H1 (cell line): ENCODE data around the gene XPNPEP2. TPM values are rescaled to one million over a fixed set of nuclear protein-coding genes. Genes with fewer than 3 reads are reported as not detected.

Experiments
- CTCF ChIA-PET: fragments of 300-600 bp; sonication (Branson Sonifier 250); formaldehyde crosslinking; loops from one replicate; lab custom pipeline; 2021; ENCODE audit not compliant: partially characterized antibody; lab: Charles Lee
- POLR2A ChIA-PET: fragments of 300-600 bp; sonication (Branson Sonifier 250); formaldehyde crosslinking; loops from one replicate; lab custom pipeline; 2021; ENCODE audit warnings: inconsistent platforms; ENCODE audit not compliant: partially characterized antibody; lab: Charles Lee
- DNase-seq, 2 experiments: peaks; one replicate each; pipeline versions ENCODE4 v3.0.0 to v3.0.0-alpha.2; 2010 to 2022; ENCODE audit warnings: low spot score in 2 of 2, low read depth in 1 of 2, mixed read lengths in 1 of 2
- FAIRE-seq: peaks from 2 replicates; lab custom pipeline; 2011; peaks lifted over from hg19 to GRCh38; lab: Jason Lieb, UNC
- H2AFZ ChIP-seq: 2 replicates; pipeline ENCODE4 v1.8.1; 2012; ENCODE audit warnings: low read length, inconsistent platforms
- H2AK5ac ChIP-seq: 2 replicates; pipeline ENCODE4 v1.6.1; 2013; ENCODE audit warnings: low read depth, low read length
- H2BK120ac ChIP-seq: replicated peaks from 2 replicates; pipeline ENCODE3; 2013; ENCODE audit warnings: low read depth, low read length, inconsistent platforms
- H2BK12ac ChIP-seq: 2 replicates; pipeline ENCODE4 v1.6.1; 2013; ENCODE audit warnings: low read depth, low read length
- H2BK15ac ChIP-seq: 2 replicates; pipeline ENCODE4 v1.6.1; 2013; ENCODE audit warnings: low read length
- H2BK20ac ChIP-seq: 2 replicates; pipeline ENCODE4 v1.6.1; 2013; ENCODE audit warnings: low read length
- H2BK5ac ChIP-seq: 2 replicates; pipeline ENCODE4 v1.6.1; 2013; ENCODE audit warnings: low read depth, low read length
- H3K14ac ChIP-seq: 2 replicates; pipeline ENCODE4 v1.6.1; 2013; ENCODE audit warnings: inconsistent platforms; ENCODE audit not compliant: insufficient read length
- H3K18ac ChIP-seq: 2 replicates; pipeline ENCODE4 v1.6.1; 2013; ENCODE audit warnings: low read length; ENCODE audit errors: extremely low read depth
- H3K23ac ChIP-seq: 2 replicates; pipeline ENCODE4 v1.6.1; 2013; ENCODE audit warnings: inconsistent platforms; ENCODE audit not compliant: insufficient read length
- H3K23me2 ChIP-seq: 2 replicates; pipeline ENCODE4 v1.6.1; 2013; ENCODE audit warnings: low read depth, low read length
- H3K27ac ChIP-seq: 2 replicates; pipeline ENCODE4 v1.6.1; 2011; ENCODE audit warnings: low read depth, low read length, inconsistent platforms
- H3K27me3 ChIP-seq, 4 experiments: replicated peaks in 1 of 4; 1 replicate in 1 of 4; 2 replicates in 3 of 4; pipeline versions ENCODE4 v1.6.1 to v1.8.1; 2011 to 2013; ENCODE audit warnings: low read length in 3 of 4, mild to moderate bottlenecking in 3 of 4, inconsistent platforms in 2 of 4, mixed read lengths in 2 of 4, moderate library complexity in 1 of 4; ENCODE audit not compliant: control insufficient read depth in 3 of 4, insufficient read depth in 3 of 4; ENCODE audit errors: extremely low read depth in 1 of 4
- H3K36me3 ChIP-seq, 4 experiments: 2 replicates each; pipeline versions ENCODE4 v1.6.1 to v1.8.1; 2011 to 2013; ENCODE audit warnings: mild to moderate bottlenecking in 4 of 4, low read length in 3 of 4, moderate library complexity in 2 of 4, control low read depth in 1 of 4, inconsistent platforms in 1 of 4; ENCODE audit not compliant: insufficient read depth in 4 of 4, control insufficient read depth in 2 of 4
- H3K4ac ChIP-seq: replicated peaks from 2 replicates; pipeline ENCODE3; 2013; ENCODE audit warnings: low read length, low read depth, mixed read lengths, inconsistent platforms; ENCODE audit not compliant: insufficient read length
- H3K4me1 ChIP-seq, 4 experiments: replicated peaks in 1 of 4; 1 replicate in 1 of 4; 2 replicates in 3 of 4; pipeline versions ENCODE4 v1.6.1 to v1.8.1; 2011 to 2013; ENCODE audit warnings: low read length in 3 of 4, inconsistent platforms in 2 of 4, mixed read lengths in 1 of 4; ENCODE audit not compliant: insufficient read depth in 4 of 4, control insufficient read depth in 3 of 4
- H3K4me2 ChIP-seq, 2 experiments: 2 replicates each; pipeline versions ENCODE4 v1.6.1 to v1.8.1; 2011 to 2013; ENCODE audit warnings: low read depth in 2 of 2, low read length in 2 of 2, control low read depth in 1 of 2, inconsistent platforms in 1 of 2, mild to moderate bottlenecking in 1 of 2; ENCODE audit not compliant: insufficient read depth in 1 of 2
- H3K4me3 ChIP-seq, 4 experiments: fragments of 200-600, 300-600 bp in 1 of 4; sonication (generic), shearing (Covaris generic), sonication (Bioruptor Twin) in 1 of 4; 2 replicates each; pipeline versions ENCODE4 v1.5.1 to v1.8.1; 2011 to 2016; ENCODE audit warnings: low read length in 4 of 4, low read depth in 3 of 4, control low read depth in 2 of 4, inconsistent platforms in 2 of 4, mild to moderate bottlenecking in 2 of 4, mixed read lengths in 1 of 4, moderate library complexity in 1 of 4; ENCODE audit not compliant: insufficient read depth in 2 of 4; ENCODE audit errors: extremely low read depth in 1 of 4
- H3K56ac ChIP-seq: replicated peaks from 2 replicates; pipeline ENCODE3; 2013; ENCODE audit warnings: low read depth, mild to moderate bottlenecking, mixed read lengths, low read length, inconsistent platforms; ENCODE audit not compliant: insufficient read length
- H3K79me1 ChIP-seq: 2 replicates; pipeline ENCODE4 v1.6.1; 2013; ENCODE audit warnings: low read depth, low read length, control low read depth
- H3K79me2 ChIP-seq, 2 experiments: 2 replicates each; pipeline versions ENCODE4 v1.6.1 to v1.8.1; 2012 to 2013; ENCODE audit warnings: low read length in 2 of 2, mild to moderate bottlenecking in 2 of 2, inconsistent platforms in 1 of 2; ENCODE audit not compliant: insufficient read depth in 2 of 2, control insufficient read depth in 1 of 2
- H3K9ac ChIP-seq, 4 experiments: replicated peaks in 1 of 4; 1 replicate in 1 of 4; 2 replicates in 3 of 4; pipeline versions ENCODE4 v1.6.1 to v1.8.1; 2011 to 2013; ENCODE audit warnings: low read depth in 3 of 4, low read length in 3 of 4, control low read depth in 2 of 4, mild to moderate bottlenecking in 2 of 4, moderate library complexity in 2 of 4, inconsistent platforms in 1 of 4; ENCODE audit errors: extremely low read depth in 1 of 4
- H3K9me3 ChIP-seq, 2 experiments: 2 replicates each; pipeline versions ENCODE4 v1.6.1 to v1.8.1; 2012 to 2013; ENCODE audit warnings: mild to moderate bottlenecking in 2 of 2, moderate library complexity in 2 of 2, control low read depth in 1 of 2, inconsistent platforms in 1 of 2, low read depth in 1 of 2, low read length in 1 of 2, mixed read lengths in 1 of 2; ENCODE audit not compliant: insufficient read depth in 2 of 2
- H4K20me1 ChIP-seq, 2 experiments: replicated peaks in 1 of 2; 2 replicates each; pipeline versions ENCODE3 to v1.8.1; 2011 to 2013; ENCODE audit warnings: inconsistent platforms in 2 of 2, low read length in 2 of 2, mild to moderate bottlenecking in 1 of 2; ENCODE audit not compliant: insufficient read depth in 2 of 2, control insufficient read depth in 1 of 2
- H4K5ac ChIP-seq: 2 replicates; pipeline ENCODE4 v1.6.1; 2013; ENCODE audit warnings: low read length, low read depth, mixed read lengths, inconsistent platforms; ENCODE audit not compliant: insufficient read length
- H4K8ac ChIP-seq: 2 replicates; pipeline ENCODE4 v1.8.0; 2013; ENCODE audit warnings: mild to moderate bottlenecking, moderate library complexity, low read length, inconsistent platforms; ENCODE audit not compliant: insufficient read depth; ENCODE audit errors: extremely low read depth
- H4K91ac ChIP-seq: replicated peaks from 2 replicates; pipeline ENCODE3; 2013; ENCODE audit warnings: low read length, mixed read lengths, inconsistent platforms; ENCODE audit not compliant: insufficient read length
- ASH2L ChIP-seq: fragments of 200-600, 300-600 bp; sonication (generic); IDR thresholded peaks from one replicate; pipeline ENCODE4 v1.7.1; 2017; ENCODE audit warnings: low read length
- CHD1 ChIP-seq: IDR thresholded peaks from 2 replicates; pipeline ENCODE4 v1.6.1; 2012; ENCODE audit warnings: low read depth, low read length, improper control_type of control experiment
- CHD2 ChIP-seq: IDR thresholded peaks from 2 replicates; pipeline ENCODE4 v1.6.1; 2012; ENCODE audit warnings: low read length, improper control_type of control experiment
- JUN ChIP-seq: IDR thresholded peaks from 2 replicates; pipeline ENCODE4 v1.6.1; 2011; ENCODE audit warnings: low read depth, mild to moderate bottlenecking, improper control_type of control experiment, low read length
- JUND ChIP-seq: IDR thresholded peaks from 2 replicates; pipeline ENCODE4 v1.6.1; 2011; ENCODE audit warnings: mild to moderate bottlenecking, improper control_type of control experiment, low read length
- SIRT6 ChIP-seq: IDR thresholded peaks from one replicate; pipeline ENCODE4 v1.7.1; 2012; ENCODE audit warnings: low read length, inconsistent platforms
- TCF12 ChIP-seq: IDR thresholded peaks from 2 replicates; pipeline ENCODE4 v1.6.1; 2011; ENCODE audit warnings: low read depth, mild to moderate bottlenecking, low read length
- WGBS, 2 experiments: shearing (Covaris generic) in 1 of 2; methylation state at CpG; one replicate each; pipeline versions ENCODE4 v1.1.6 to v1.1.7; 2013 to 2015; ENCODE audit warnings: low lambda C conversion rate in 2 of 2, mixed read lengths in 2 of 2, inconsistent platforms in 1 of 2, low coverage in 1 of 2, missing lambda C conversion rate in 1 of 2; ENCODE audit not compliant: insufficient replicate concordance in 2 of 2, insufficient coverage in 1 of 2, insufficient read length in 1 of 2; ENCODE audit errors: extremely low coverage in 1 of 2, missing lambda C conversion rate in 1 of 2; 5-methylcytosine and 5-hydroxymethylcytosine counted together
- polyA plus RNA-seq, 7 experiments: library from polyadenylated mRNA; depleted of rRNA in 3 of 7; stranded (reverse) in 5 of 7; unstranded in 2 of 7; fragments of >200 nt in 5 of 7; fragments of 200-250 nt in 2 of 7; gene quantifications; 1 replicate in 5 of 7; 2 replicates in 1 of 7; 4 replicates in 1 of 7; pipeline versions ENCODE4 v1.2.1 to v1.2.3, GENCODE V29; 2011 to 2013; ENCODE audit warnings: missing spikeins in 2 of 7, mixed read lengths in 2 of 7
- total RNA-seq: library from RNA; stranded (reverse); fragmentation: NEBNext Ultra II Directional; extraction: Animal tissue kit (Norgen Biotek cat#: 25700); gene quantifications from 2 replicates; pipeline ENCODE4 v1.2.1, GENCODE V29; 2021
- TF ChIP-seq, protein P1 (sequence below), 3 experiments: IDR thresholded peaks; 1 replicate in 2 of 3; 2 replicates in 1 of 3; pipeline versions ENCODE4 v1.5.1 to v1.6.1; 2011; ENCODE audit warnings: low read length in 3 of 3, mild to moderate bottlenecking in 3 of 3, inconsistent platforms in 2 of 3, low read depth in 1 of 3, moderate library complexity in 1 of 3; ENCODE audit not compliant: insufficient read depth in 1 of 3; ENCODE audit errors: control extremely low read depth in 1 of 3

Gene XPNPEP2
- total and polyA plus RNA-seq, 2 of the 8 experiments (the other 6 are each of a cell fraction or from before 2014, with no cell fraction given) = 0.27 TPM; not detected in 1

DNA sequence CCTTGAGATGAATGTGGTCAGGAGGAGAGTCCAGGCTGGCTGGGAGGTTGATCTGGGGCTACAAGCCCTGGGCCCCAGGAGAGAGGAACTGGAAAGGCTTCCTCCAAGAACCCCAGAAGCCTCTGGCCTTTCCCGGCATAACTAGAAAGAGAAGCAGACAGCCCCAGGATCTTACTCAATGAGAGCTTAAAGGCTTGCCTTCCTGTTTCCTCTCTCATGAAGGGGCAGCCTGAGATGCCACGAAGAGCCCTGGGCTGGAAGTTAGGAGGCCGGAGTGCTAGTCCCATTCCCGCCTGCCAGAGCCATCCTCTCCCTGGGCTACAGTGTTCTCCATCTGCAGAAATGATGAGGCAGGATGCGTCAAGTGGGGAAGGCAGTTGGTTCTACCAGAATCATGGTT is 20.1 kb upstream of the XPNPEP2 start:
- 77% methylated on average over 5 of the region's 5 CpGs; no CpG with 5 or more reads in 1 of the 2 experiments for WGBS, 2 experiments
- no peak for DNase-seq
- FAIRE-seq = no peak
- no peak overlapping the region for H2AFZ ChIP-seq
- H3K36me3 ChIP-seq = no peaks in the 10 kb centered on the region
- no peak overlapping the region for H3K9ac ChIP-seq
- no peaks in the 10 kb centered on the region for H3K9me3 ChIP-seq
- no peaks in the 10 kb centered on the region for H3K27me3 ChIP-seq
- peak overlapping the region in 1 of 2 experiments; percentile 37; a peak in 1 of 4 replicates for H3K4me2 ChIP-seq
- H2BK15ac ChIP-seq = no peak overlapping the region
- H3K4me1 ChIP-seq = peaks cover 5 to 12% (median 7%) of the 10 kb centered on the region in 4 experiments
- no peak overlapping the region for H3K18ac ChIP-seq
- H3K14ac ChIP-seq = no peak overlapping the region
- H2BK12ac ChIP-seq = no peak overlapping the region
- H2BK120ac ChIP-seq = peak overlapping the region; percentile 39
- H3K4ac ChIP-seq = no peak overlapping the region
- H3K56ac ChIP-seq = no peak overlapping the region
- H3K23me2 ChIP-seq = no peaks in the 10 kb centered on the region
- no peak overlapping the region for H3K27ac ChIP-seq
- H3K23ac ChIP-seq = no peak overlapping the region
- H2BK5ac ChIP-seq = 0 out of 2 replicates have a peak overlapping the region, but pooled peaks have one; percentile 75
- H2AK5ac ChIP-seq = no peak overlapping the region
- peak overlapping the region; percentile 32; the same call in 1 of the 2 replicates for H2BK20ac ChIP-seq
- no peak overlapping the region for H4K5ac ChIP-seq
- CTCF ChIA-PET = interaction anchor here (1.4 to 1.6 kb wide), 2 partner anchors 63 to 83 kb away, joined by 6 read pairs; partner anchors contain the start of gene APLN
- H4K91ac ChIP-seq = no peak overlapping the region
- no peaks in the 10 kb centered on the region for H4K20me1 ChIP-seq
- POLR2A ChIA-PET = no interaction called here
- H3K79me2 ChIP-seq = no peaks in the 10 kb centered on the region
- no peak overlapping the region for H3K4me3 ChIP-seq
- H4K8ac ChIP-seq = no peak overlapping the region
- no peaks in the 10 kb centered on the region for H3K79me1 ChIP-seq
- TF ChIP-seq CHD2 (no peak), JUN (no peak), ASH2L (no peak), CHD1 (no peak), SIRT6 (no peak), TCF12 (no peak), JUND (no peak)
- TF ChIP-seq, protein P1, sequence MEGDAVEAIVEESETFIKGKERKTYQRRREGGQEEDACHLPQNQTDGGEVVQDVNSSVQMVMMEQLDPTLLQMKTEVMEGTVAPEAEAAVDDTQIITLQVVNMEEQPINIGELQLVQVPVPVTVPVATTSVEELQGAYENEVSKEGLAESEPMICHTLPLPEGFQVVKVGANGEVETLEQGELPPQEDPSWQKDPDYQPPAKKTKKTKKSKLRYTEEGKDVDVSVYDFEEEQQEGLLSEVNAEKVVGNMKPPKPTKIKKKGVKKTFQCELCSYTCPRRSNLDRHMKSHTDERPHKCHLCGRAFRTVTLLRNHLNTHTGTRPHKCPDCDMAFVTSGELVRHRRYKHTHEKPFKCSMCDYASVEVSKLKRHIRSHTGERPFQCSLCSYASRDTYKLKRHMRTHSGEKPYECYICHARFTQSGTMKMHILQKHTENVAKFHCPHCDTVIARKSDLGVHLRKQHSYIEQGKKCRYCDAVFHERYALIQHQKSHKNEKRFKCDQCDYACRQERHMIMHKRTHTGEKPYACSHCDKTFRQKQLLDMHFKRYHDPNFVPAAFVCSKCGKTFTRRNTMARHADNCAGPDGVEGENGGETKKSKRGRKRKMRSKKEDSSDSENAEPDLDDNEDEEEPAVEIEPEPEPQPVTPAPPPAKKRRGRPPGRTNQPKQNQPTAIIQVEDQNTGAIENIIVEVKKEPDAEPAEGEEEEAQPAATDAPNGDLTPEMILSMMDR (IDR thresholded peaks at IDR 0.05; ENCODE audit: control extremely low read depth in 1 of 3, insufficient read depth in 1 of 3, low read depth in 1 of 3, low read length in 3 of 3) = no peak
